SK-N-SH (cell line): Measurements from ENCODE around the gene CXorf66. TPM values are rescaled to one million over a fixed set of nuclear protein-coding genes. Genes with fewer than 3 reads are reported as not detected.
A peak's percentile ranks its signal among the peaks of the same experiment; 100 is the strongest.

Source experiments
- CTCF ChIA-PET: fragments of 300-600, 350-600 bp; formaldehyde crosslinking; extraction: SDS; loops from one replicate; lab custom pipeline; 2021; lab: Yijun Ruan, JAX
- POLR2A ChIA-PET: fragments of 350-600 bp; sonication (Branson Sonifier 250); formaldehyde crosslinking; extraction: SDS; loops from one replicate; lab custom pipeline; 2020; ENCODE audit warnings: antibody characterized with exemption, inconsistent platforms; lab: Yijun Ruan, JAX
- DNase-seq: peaks from one replicate; pipeline ENCODE4 v3.0.0; 2012
- H2AFZ ChIP-seq: fragments of 200-600 bp; sonication (generic); 2 replicates; pipeline ENCODE4 v1.8.1; 2016; ENCODE audit warnings: antibody characterized with exemption, mild to moderate bottlenecking, low read depth
- H3F3A ChIP-seq: fragments of 200-600 bp; sonication (generic); replicated peaks from 2 replicates; pipeline ENCODE3; 2016; ENCODE audit warnings: antibody characterized with exemption, mild to moderate bottlenecking; ENCODE audit not compliant: insufficient read depth
- H3K27ac ChIP-seq, 2 experiments: fragments of 200-500 bp in 1 of 2; fragments of 200-600 bp in 1 of 2; sonication (Bioruptor generic) in 1 of 2; sonication (generic), shearing (Covaris generic) in 1 of 2; 2 replicates each; pipeline versions ENCODE4 v1.5.1 to v1.6.1; 2014 to 2016; ENCODE audit warnings: low read depth in 2 of 2, inconsistent platforms in 1 of 2, low read length in 1 of 2, mild to moderate bottlenecking in 1 of 2, mixed read lengths in 1 of 2
- H3K27me3 ChIP-seq: fragments of 200-600 bp; sonication (generic), shearing (Covaris generic); 2 replicates; pipeline ENCODE4 v1.6.1; 2016; ENCODE audit warnings: mixed run types; ENCODE audit not compliant: insufficient read depth
- H3K36me3 ChIP-seq, 2 experiments: fragments of 200-500 bp in 1 of 2; fragments of 200-600 bp in 1 of 2; sonication (Bioruptor generic) in 1 of 2; sonication (generic) in 1 of 2; replicated peaks in 1 of 2; 2 replicates each; pipeline versions ENCODE3 to v1.5.1; 2014 to 2016; ENCODE audit warnings: low read length in 1 of 2, mild to moderate bottlenecking in 1 of 2; ENCODE audit not compliant: insufficient read depth in 2 of 2, control insufficient read depth in 1 of 2
- H3K4me1 ChIP-seq, 2 experiments: fragments of 200-500 bp in 1 of 2; fragments of 200-600 bp in 1 of 2; sonication (Bioruptor generic) in 1 of 2; sonication (generic), shearing (Covaris generic) in 1 of 2; 2 replicates each; pipeline versions ENCODE4 v1.5.1 to v1.6.1; 2014 to 2016; ENCODE audit warnings: low read depth in 1 of 2, low read length in 1 of 2, mixed run types in 1 of 2; ENCODE audit not compliant: insufficient read depth in 2 of 2, control insufficient read depth in 1 of 2
- H3K4me2 ChIP-seq: fragments of 200-600 bp; sonication (generic), shearing (Covaris generic); 2 replicates; pipeline ENCODE4 v1.6.1; 2017; ENCODE audit warnings: mixed run types
- H3K4me3 ChIP-seq, 2 experiments: fragments of 200-500 bp in 1 of 2; fragments of 200-600 bp in 1 of 2; sonication (Bioruptor generic) in 1 of 2; sonication (generic), shearing (Covaris generic) in 1 of 2; 2 replicates each; pipeline versions ENCODE4 v1.5.1 to v1.8.1; 2014 to 2016; ENCODE audit warnings: low read depth in 2 of 2, inconsistent platforms in 1 of 2, low read length in 1 of 2, mild to moderate bottlenecking in 1 of 2, mixed read lengths in 1 of 2, moderate library complexity in 1 of 2
- H3K79me2 ChIP-seq: fragments of 200-600 bp; sonication (generic); 2 replicates; pipeline ENCODE4 v1.8.1; 2017; ENCODE audit warnings: mild to moderate bottlenecking; ENCODE audit not compliant: insufficient read depth
- H3K9ac ChIP-seq: fragments of 200-600 bp; sonication (generic); 2 replicates; pipeline ENCODE4 v1.6.1; 2017; ENCODE audit warnings: mixed run types
- H3K9me2 ChIP-seq: fragments of 200-600 bp; sonication (generic); 2 replicates; pipeline ENCODE4 v1.6.1; 2017; ENCODE audit warnings: mixed run types
- H3K9me3 ChIP-seq: fragments of 200-600 bp; sonication (generic); 2 replicates; pipeline ENCODE4 v1.6.1; 2017; ENCODE audit warnings: mixed run types, mild to moderate bottlenecking, moderate library complexity
- H4K20me1 ChIP-seq: fragments of 200-600 bp; sonication (generic); 2 replicates; pipeline ENCODE4 v1.6.1; 2017; ENCODE audit warnings: mild to moderate bottlenecking, mixed run types; ENCODE audit not compliant: insufficient read depth
- CHD2 ChIP-seq: fragments of 150-350 bp; IDR thresholded peaks from 2 replicates; pipeline ENCODE4 v1.6.1; 2018; ENCODE audit warnings: low read length; ENCODE audit not compliant: partially characterized antibody
- JUND ChIP-seq: IDR thresholded peaks from 2 replicates; pipeline ENCODE4 v1.4.0; 2012
- MEF2A ChIP-seq: IDR thresholded peaks from 2 replicates; pipeline ENCODE4 v1.4.0; 2012; ENCODE audit warnings: low read depth, borderline replicate concordance
- NRF1 ChIP-seq: IDR thresholded peaks from 2 replicates; pipeline ENCODE4 v1.6.1; 2012; ENCODE audit warnings: low read depth, mild to moderate bottlenecking, low read length
- POLR2AphosphoS5 ChIP-seq: IDR thresholded peaks from 2 replicates; pipeline ENCODE4 v1.6.1; 2012; ENCODE audit warnings: low read depth, low read length
- RAD21 ChIP-seq: IDR thresholded peaks from 2 replicates; pipeline ENCODE4 v1.6.1; 2012; ENCODE audit warnings: mild to moderate bottlenecking, low read length
- RFX5 ChIP-seq: IDR thresholded peaks from 2 replicates; pipeline ENCODE4 v1.6.1; 2012; ENCODE audit warnings: mild to moderate bottlenecking, improper control_type of control experiment, low read length
- SIN3A ChIP-seq: IDR thresholded peaks from 2 replicates; pipeline ENCODE4 v1.6.1; 2012; ENCODE audit warnings: low read depth, mild to moderate bottlenecking, low read length, moderate library complexity, borderline replicate concordance
- TCF12 ChIP-seq: IDR thresholded peaks from 2 replicates; pipeline ENCODE4 v1.4.0; 2012
- TEAD4 ChIP-seq: IDR thresholded peaks from 2 replicates; pipeline ENCODE4 v1.4.0; 2012; ENCODE audit warnings: mild to moderate bottlenecking, borderline replicate concordance; ENCODE audit not compliant: insufficient read depth
- WGBS: methylation state at CpG from one replicate; pipeline ENCODE4 v1.1.6; 2017; ENCODE audit warnings: low lambda C conversion rate; 5-methylcytosine and 5-hydroxymethylcytosine counted together
- polyA plus RNA-seq, 3 experiments: library from polyadenylated mRNA; depleted of rRNA; stranded (reverse); fragments of >200 nt; gene quantifications; 2 replicates each; pipeline ENCODE4 v1.2.3, GENCODE V29; 2012
- TF ChIP-seq, protein P1 (sequence below): IDR thresholded peaks from 2 replicates; pipeline ENCODE4 v1.4.0; 2012; ENCODE audit warnings: low read depth, borderline replicate concordance
- TF ChIP-seq, protein P2 (sequence below): IDR thresholded peaks from 2 replicates; pipeline ENCODE4 v1.4.0; 2012; ENCODE audit warnings: low read depth, borderline replicate concordance
- TF ChIP-seq, protein P3 (sequence below): IDR thresholded peaks from 2 replicates; pipeline ENCODE4 v1.6.1; 2012; ENCODE audit warnings: mild to moderate bottlenecking, low read depth, low read length, moderate library complexity
- TF ChIP-seq, protein P4 (sequence below): IDR thresholded peaks from 2 replicates; pipeline ENCODE4; 2012

The CXorf66 gene
- polyA plus RNA-seq, 1 of the 3 experiments (the other 2 are of a cell fraction): not detected

DNA sequence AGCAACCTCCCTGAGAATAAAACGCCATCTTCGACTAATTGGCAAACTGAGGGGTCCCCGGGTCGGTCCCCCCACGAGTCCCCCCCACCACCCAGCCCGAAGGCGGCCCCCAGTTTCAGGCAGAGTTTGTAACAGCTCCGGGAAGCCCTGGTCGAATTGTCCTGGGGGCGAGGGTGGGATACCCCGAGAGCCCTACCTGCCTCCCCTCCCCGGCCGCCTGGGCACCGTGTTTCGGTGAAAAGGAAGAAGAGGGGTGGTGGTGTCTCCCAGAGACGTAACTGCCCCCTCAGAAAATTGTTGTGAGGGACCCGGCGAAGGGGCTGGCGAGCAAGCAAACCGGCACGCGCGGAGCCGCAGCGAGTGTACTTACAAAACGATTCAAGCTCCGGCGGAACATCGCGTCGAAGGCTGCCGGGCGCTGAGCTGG is 33.7 kb downstream of the CXorf66 start:
- Histone ChIP-seq H3K9me3 (no peaks in the 10 kb centered on the region), H3K4me2 (peak overlapping the region; percentile 61), H3K79me2 (peaks cover 52% of the 10 kb centered on the region), H3K27ac (peak overlapping the region; percentile 39 to 84; a peak in 2 of 4 replicates), H2AFZ (no peak overlapping the region), H3K4me1 (peaks cover 0 to 3% of the 10 kb centered on the region in 2 experiments; a peak in 2 of 4 replicates), H4K20me1 (peaks cover 30% of the 10 kb centered on the region), H3K27me3 (no peaks in the 10 kb centered on the region), H3F3A (peaks cover 6% of the 10 kb centered on the region), H3K9me2 (no peaks in the 10 kb centered on the region), H3K9ac (peak overlapping the region; percentile 74), H3K4me3 (peak overlapping the region; percentile 59 to 65), H3K36me3 (no peaks in the 10 kb centered on the region)
- 21% methylated on average over 28 of the region's 33 CpGs for WGBS
- CTCF ChIA-PET: interaction anchor here (0.6 kb wide), 1 partner anchor 34 kb away, joined by 3 read pairs; no protein-coding TSS in a partner anchor
- peak; percentile 41 for DNase-seq
- POLR2A ChIA-PET: interaction anchor here (0.6 to 0.9 kb wide), 2 partner anchors 11 to 37 kb away, joined by 3 read pairs; no protein-coding TSS in a partner anchor
- no peak for TF ChIP-seq CHD2
- TF ChIP-seq, protein P1, sequence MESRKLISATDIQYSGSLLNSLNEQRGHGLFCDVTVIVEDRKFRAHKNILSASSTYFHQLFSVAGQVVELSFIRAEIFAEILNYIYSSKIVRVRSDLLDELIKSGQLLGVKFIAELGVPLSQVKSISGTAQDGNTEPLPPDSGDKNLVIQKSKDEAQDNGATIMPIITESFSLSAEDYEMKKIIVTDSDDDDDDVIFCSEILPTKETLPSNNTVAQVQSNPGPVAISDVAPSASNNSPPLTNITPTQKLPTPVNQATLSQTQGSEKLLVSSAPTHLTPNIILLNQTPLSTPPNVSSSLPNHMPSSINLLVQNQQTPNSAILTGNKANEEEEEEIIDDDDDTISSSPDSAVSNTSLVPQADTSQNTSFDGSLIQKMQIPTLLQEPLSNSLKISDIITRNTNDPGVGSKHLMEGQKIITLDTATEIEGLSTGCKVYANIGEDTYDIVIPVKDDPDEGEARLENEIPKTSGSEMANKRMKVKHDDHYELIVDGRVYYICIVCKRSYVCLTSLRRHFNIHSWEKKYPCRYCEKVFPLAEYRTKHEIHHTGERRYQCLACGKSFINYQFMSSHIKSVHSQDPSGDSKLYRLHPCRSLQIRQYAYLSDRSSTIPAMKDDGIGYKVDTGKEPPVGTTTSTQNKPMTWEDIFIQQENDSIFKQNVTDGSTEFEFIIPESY: no peak
- TF ChIP-seq JUND: no peak
- no peak for TF ChIP-seq SIN3A
- no peak for TF ChIP-seq TEAD4
- TF ChIP-seq RAD21: no peak
- TF ChIP-seq, protein P2, sequence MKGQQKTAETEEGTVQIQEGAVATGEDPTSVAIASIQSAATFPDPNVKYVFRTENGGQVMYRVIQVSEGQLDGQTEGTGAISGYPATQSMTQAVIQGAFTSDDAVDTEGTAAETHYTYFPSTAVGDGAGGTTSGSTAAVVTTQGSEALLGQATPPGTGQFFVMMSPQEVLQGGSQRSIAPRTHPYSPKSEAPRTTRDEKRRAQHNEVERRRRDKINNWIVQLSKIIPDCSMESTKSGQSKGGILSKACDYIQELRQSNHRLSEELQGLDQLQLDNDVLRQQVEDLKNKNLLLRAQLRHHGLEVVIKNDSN: no peak
- no peak for TF ChIP-seq TCF12
- no peak for TF ChIP-seq MEF2A
- TF ChIP-seq NRF1: no peak
- TF ChIP-seq, protein P3, sequence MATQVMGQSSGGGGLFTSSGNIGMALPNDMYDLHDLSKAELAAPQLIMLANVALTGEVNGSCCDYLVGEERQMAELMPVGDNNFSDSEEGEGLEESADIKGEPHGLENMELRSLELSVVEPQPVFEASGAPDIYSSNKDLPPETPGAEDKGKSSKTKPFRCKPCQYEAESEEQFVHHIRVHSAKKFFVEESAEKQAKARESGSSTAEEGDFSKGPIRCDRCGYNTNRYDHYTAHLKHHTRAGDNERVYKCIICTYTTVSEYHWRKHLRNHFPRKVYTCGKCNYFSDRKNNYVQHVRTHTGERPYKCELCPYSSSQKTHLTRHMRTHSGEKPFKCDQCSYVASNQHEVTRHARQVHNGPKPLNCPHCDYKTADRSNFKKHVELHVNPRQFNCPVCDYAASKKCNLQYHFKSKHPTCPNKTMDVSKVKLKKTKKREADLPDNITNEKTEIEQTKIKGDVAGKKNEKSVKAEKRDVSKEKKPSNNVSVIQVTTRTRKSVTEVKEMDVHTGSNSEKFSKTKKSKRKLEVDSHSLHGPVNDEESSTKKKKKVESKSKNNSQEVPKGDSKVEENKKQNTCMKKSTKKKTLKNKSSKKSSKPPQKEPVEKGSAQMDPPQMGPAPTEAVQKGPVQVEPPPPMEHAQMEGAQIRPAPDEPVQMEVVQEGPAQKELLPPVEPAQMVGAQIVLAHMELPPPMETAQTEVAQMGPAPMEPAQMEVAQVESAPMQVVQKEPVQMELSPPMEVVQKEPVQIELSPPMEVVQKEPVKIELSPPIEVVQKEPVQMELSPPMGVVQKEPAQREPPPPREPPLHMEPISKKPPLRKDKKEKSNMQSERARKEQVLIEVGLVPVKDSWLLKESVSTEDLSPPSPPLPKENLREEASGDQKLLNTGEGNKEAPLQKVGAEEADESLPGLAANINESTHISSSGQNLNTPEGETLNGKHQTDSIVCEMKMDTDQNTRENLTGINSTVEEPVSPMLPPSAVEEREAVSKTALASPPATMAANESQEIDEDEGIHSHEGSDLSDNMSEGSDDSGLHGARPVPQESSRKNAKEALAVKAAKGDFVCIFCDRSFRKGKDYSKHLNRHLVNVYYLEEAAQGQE: no peak
- no peak for TF ChIP-seq RFX5
- TF ChIP-seq POLR2AphosphoS5: no peak
- TF ChIP-seq, protein P4, sequence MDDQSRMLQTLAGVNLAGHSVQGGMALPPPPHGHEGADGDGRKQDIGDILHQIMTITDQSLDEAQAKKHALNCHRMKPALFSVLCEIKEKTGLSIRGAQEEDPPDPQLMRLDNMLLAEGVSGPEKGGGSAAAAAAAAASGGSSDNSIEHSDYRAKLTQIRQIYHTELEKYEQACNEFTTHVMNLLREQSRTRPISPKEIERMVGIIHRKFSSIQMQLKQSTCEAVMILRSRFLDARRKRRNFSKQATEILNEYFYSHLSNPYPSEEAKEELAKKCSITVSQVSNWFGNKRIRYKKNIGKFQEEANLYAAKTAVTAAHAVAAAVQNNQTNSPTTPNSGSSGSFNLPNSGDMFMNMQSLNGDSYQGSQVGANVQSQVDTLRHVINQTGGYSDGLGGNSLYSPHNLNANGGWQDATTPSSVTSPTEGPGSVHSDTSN: no peak
